Fibroblast of pulmonary artery (primary cell): ENCODE results near the gene ANXA2.
"Not testable (repeated sequence)": the region's sequence is repeated elsewhere in the genome, so short reads cannot be mapped to it uniquely, and the experiment has no call there.

Experiments
- DNase-seq: peaks from one replicate; pipeline ENCODE4 v3.0.0-alpha.2; 2010; ENCODE audit warnings: low read depth
- H3K4me3 ChIP-seq: replicated peaks from 2 replicates; pipeline ENCODE4 v1.5.1; 2011; ENCODE audit warnings: low read depth, mild to moderate bottlenecking, control low read depth, low read length, moderate library complexity
- CTCF ChIP-seq: IDR thresholded peaks from 2 replicates; pipeline ENCODE4 v1.5.1; 2011; ENCODE audit warnings: mild to moderate bottlenecking, control low read depth, low read length, inconsistent platforms; ENCODE audit errors: missing control alignments

The ANXA2 gene

GRCh38 chr15:60339236-60339635 is 58.5 kb downstream of the ANXA2 start:
- no peak for TF ChIP-seq CTCF
- H3K4me3 ChIP-seq, result no peak overlapping the region
- DNase-seq, result no peak

GRCh38 chr15:60338810-60339209 is 59.0 kb downstream of the ANXA2 start:
- H3K4me3 ChIP-seq, result no peak overlapping the region
- TF ChIP-seq CTCF, result no peak
- no peak for DNase-seq

GRCh38 chr15:60337076-60337475 is 60.7 kb downstream of the ANXA2 start:
- TF ChIP-seq CTCF, result no peak
- no peak for DNase-seq
- no peak overlapping the region for H3K4me3 ChIP-seq

DNA sequence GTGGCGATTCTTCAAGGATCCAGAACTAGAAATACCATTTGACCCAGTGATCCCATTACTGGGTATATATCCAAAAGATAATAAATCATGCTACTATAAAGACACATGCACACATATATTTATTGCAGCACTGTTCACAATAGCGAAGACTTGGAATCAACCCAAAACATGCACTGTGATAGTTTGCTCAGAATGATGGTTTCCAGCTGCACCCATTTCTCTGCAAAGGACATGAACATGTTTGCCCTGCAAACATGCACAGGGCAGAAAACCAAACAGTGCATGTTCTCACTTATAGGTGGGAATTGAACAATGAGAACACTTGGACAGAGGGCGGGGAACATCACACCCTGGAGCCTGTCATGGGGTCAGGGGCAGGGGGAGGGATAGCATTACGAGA is 62.5 kb downstream of the ANXA2 start:
- not testable (repeated sequence) for H3K4me3 ChIP-seq, DNase-seq

DNA sequence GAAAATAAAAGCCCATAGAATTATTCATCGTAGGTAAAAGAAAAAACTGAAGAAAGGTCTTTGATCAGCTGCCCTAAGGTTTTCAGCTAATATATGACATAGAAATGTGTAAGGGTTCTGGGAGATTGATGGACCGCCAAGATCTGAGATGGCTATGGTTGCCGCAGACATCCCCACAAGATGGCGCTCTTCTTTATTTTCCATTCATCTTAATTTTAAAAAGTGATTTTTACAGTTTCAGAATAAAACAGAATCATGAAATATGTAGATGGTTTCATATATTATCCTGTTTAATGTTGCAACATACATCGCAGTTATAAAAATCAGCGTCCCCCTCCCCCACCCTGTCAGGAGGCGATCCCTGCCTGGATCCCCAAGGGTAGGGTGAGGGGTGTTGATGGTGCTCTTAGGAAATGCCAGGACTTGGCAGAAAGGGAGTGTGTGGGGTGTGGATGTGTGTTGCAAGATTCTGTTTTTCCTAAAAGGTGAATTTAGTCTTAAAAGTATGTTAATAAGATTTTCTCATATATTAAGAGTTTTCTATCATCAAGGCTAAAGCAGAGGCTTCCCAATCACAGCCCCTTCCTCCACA is 68.8 kb downstream of the ANXA2 start:
- DNase-seq, result peak; percentile 57
- no peak overlapping the region for H3K4me3 ChIP-seq
- peak; percentile 73 for TF ChIP-seq CTCF

DNA sequence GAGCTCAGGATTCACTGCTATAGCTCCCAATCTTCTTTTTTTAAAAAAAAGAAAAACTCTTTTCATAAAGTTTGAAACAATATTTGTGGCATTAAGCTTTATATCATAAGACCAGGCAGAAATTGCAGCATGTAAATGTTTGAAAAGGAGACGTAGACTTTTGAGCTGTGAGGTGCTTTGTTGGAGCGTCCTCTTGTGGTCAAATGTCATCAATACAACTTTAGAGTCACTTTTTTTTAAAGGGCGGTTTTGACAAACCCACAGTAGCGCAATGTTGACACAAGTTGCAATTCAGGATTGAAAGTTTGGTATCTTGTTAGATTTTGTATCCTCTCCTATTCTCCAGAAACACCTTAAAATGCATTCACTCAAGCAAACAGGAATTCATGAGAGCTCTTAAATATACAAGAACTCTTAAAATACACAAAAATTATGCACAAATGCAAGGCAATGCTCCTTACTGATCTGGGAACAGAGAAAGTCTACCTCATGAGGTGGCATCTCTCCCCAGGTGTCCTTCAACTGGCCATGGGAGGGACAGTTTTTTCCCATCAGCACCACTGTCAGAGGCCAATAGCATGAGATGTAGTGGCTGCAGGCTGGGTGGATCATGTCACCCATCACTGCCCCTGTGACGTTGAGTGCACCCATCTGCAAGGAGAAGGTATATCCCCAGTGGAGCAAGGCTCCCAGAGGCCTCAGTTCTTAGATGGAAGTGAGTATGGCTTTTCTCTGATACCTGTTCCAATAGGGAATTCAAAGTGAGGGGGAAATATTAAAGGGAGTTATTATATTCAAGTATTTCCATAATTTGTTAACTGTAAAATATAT is 70.7 kb downstream of the ANXA2 start:
- peak; percentile 84 for TF ChIP-seq CTCF
- no peak overlapping the region for H3K4me3 ChIP-seq
- peak; percentile 76 for DNase-seq

DNA sequence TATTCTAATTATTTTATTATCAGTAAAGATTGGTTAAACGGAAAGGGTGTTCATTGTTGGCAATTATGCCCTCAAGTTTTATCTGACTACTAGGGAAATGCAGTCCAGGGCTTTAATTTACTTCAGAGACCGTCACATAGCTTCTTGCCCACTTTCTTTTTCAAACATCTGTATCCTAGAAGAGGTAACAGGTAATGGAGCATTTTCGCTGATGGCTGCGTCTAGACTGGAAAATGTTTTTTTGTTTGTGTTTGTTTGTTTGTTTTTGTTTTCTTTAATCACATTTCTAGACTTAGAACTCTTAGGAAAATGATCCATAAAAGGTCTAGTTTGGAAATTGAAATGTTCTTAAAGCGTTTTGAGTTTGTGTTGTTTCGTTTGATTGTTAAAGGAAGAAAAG is 71.4 kb downstream of the ANXA2 start:
- no peak for TF ChIP-seq CTCF
- H3K4me3 ChIP-seq, result no peak overlapping the region
- no peak for DNase-seq
